22Rv1 (cell line): ENCODE measurements around the gene PODN.

ENCODE experiments used
- ZFX ChIP-seq: fragments of 450-650 bp; IDR thresholded peaks from 2 replicates; pipeline ENCODE4 v1.6.1; 2017; ENCODE audit warnings: antibody characterized with exemption, borderline replicate concordance
- TF ChIP-seq, protein P1 (sequence below): fragments of 450-650 bp; IDR thresholded peaks from 2 replicates; pipeline ENCODE4 v1.5.1; 2017; ENCODE audit warnings: mild to moderate bottlenecking

DNA sequence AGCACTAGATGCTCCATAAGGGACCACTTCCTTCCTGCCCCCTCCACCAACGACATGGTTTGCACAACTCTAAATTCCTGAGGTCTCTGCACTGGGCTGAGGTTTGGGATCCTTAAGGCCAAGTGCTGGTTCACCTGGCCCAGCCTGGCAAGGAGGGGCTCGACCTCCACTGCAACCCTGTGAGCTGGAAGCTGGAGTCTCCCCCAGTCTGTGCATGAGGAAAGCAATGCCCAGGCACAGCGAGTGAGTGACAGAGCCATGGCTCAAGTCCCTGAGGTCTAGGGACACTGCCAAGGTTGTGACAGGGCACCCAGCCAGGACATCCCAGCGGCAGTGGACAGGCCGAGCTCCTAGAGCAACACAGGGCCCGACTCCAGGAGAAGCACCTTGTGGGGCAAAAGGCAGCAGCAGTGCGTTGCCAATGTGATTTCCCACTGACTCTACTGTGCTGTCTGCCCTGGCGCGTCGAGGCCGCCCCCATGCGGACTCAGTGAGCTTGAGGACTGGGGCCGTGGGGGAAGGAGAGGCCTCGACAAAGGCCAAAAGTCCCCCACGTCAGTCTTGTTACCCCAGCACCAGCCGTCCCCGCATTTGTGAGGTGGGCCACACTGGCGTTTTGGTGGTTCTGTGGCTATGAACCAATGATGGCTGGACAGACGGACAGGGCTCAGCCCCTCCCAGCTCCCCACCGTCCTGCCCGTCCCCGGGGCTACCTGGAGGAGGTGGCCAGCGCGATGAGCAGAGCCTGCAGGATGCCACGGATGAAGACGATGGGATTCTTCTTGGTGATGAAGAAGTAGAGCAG lies 30.0 kb downstream of the PODN start:
- TF ChIP-seq, protein P1, sequence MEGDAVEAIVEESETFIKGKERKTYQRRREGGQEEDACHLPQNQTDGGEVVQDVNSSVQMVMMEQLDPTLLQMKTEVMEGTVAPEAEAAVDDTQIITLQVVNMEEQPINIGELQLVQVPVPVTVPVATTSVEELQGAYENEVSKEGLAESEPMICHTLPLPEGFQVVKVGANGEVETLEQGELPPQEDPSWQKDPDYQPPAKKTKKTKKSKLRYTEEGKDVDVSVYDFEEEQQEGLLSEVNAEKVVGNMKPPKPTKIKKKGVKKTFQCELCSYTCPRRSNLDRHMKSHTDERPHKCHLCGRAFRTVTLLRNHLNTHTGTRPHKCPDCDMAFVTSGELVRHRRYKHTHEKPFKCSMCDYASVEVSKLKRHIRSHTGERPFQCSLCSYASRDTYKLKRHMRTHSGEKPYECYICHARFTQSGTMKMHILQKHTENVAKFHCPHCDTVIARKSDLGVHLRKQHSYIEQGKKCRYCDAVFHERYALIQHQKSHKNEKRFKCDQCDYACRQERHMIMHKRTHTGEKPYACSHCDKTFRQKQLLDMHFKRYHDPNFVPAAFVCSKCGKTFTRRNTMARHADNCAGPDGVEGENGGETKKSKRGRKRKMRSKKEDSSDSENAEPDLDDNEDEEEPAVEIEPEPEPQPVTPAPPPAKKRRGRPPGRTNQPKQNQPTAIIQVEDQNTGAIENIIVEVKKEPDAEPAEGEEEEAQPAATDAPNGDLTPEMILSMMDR: no peak
- no peak for TF ChIP-seq ZFX
